SJCRH30 (cell line): ENCODE data around the gene TMSB10. TPM values are rescaled to one million over a fixed set of nuclear protein-coding genes. Genes with fewer than 3 reads are reported as not detected.
"Not testable (repeated sequence)": the region's sequence is repeated elsewhere in the genome, so short reads cannot be mapped to it uniquely, and the experiment has no call there.

ENCODE experiments used
- DNase-seq, 2 experiments: peaks; one replicate each; pipeline ENCODE4 v3.0.0-alpha.2; 2015 to 2020
- H3K27ac ChIP-seq: fragments of 250-450 bp; sonication (Bioruptor Pico); 2 replicates; pipeline ENCODE4 v1.5.1; 2020; ENCODE audit warnings: mild to moderate bottlenecking, moderate library complexity
- H3K27me3 ChIP-seq: fragments of 250-450 bp; sonication (Bioruptor Pico); 2 replicates; pipeline ENCODE4 v1.5.1; 2020; ENCODE audit warnings: mild to moderate bottlenecking, moderate library complexity
- H3K36me3 ChIP-seq: fragments of 250-450 bp; sonication (Bioruptor Pico); 2 replicates; pipeline ENCODE4 v1.5.1; 2020; ENCODE audit warnings: mild to moderate bottlenecking, moderate library complexity
- H3K4me1 ChIP-seq: fragments of 250-450 bp; sonication (Bioruptor Pico); 2 replicates; pipeline ENCODE4 v1.5.1; 2020; ENCODE audit warnings: mild to moderate bottlenecking, moderate library complexity
- H3K4me3 ChIP-seq: fragments of 250-450 bp; sonication (Bioruptor Pico); 2 replicates; pipeline ENCODE4 v1.5.1; 2020; ENCODE audit warnings: mild to moderate bottlenecking, moderate library complexity
- H3K9me3 ChIP-seq: fragments of 250-450 bp; sonication (Bioruptor Pico); replicated peaks from 2 replicates; pipeline ENCODE4 v1.5.1; 2020; ENCODE audit warnings: mild to moderate bottlenecking, moderate library complexity
- total RNA-seq: library from RNA; depleted of rRNA; stranded (reverse); fragments of >200 nt; shearing (Covaris generic); gene quantifications from 2 replicates; pipeline ENCODE4 v1.2.3, GENCODE V29; 2014; rRNA removed

Gene TMSB10
- total RNA-seq = 2,317 and 2,398 TPM in 2 replicates

- Histone ChIP-seq H3K36me3 (peaks cover 12% of the 10 kb centered on the region; the same call in 1 of the 2 replicates), H3K4me3 (peak within 1 kb of the TSS; percentile 96), H3K9me3 (no peaks in the 10 kb centered on the region), H3K27ac (peak within 1 kb of the TSS; percentile 77), H3K4me1 (peaks cover 3% of the 10 kb centered on the region; the same call in 1 of the 2 replicates), H3K27me3 (no peaks in the 10 kb centered on the region)
- DNase-seq = peak; percentile 89 to 92
Observed at GRCh38 chr2:84905181-84906107, at the start of gene TMSB10. Gene TMSB10, plus strand, starts transcription at chr2:84905656.

DNA sequence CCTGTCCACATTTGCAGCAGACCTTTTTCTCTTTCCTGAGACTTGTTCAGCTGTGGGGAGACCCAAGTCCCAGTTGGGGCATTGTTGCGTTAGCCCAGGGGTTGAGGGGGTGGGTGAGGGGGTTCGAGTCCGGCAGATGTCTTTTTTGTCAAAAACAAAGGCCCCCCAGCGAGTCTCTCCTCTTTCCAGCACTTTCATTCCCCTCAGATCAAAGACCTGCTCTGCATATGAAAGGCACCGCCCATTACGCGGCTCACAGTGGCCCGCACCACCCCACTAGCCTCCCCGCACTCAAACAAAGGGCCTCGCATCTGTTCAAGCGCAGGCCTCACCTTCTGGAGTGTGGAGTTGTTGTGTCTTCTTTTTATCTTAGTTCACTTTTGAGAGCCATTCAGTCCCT, 49.7 kb upstream of the TMSB10 start:
- Histone ChIP-seq H3K4me1 (no peaks in the 10 kb centered on the region), H3K9me3 (no peaks in the 10 kb centered on the region), H3K4me3 (no peak overlapping the region), H3K36me3 (no peaks in the 10 kb centered on the region), H3K27me3 (peaks cover 12% of the 10 kb centered on the region; the same call in 1 of the 2 replicates), H3K27ac (no peak overlapping the region)
- DNase-seq = no peak

GRCh38 chr2:84856787-84857186, 48.7 kb upstream of the TMSB10 start:
- H3K9me3 ChIP-seq = no peaks in the 10 kb centered on the region
- H3K36me3 ChIP-seq = no peaks in the 10 kb centered on the region
- DNase-seq = no peak
- H3K27ac ChIP-seq = no peak overlapping the region
- H3K27me3 ChIP-seq = peaks cover 12% of the 10 kb centered on the region; the same call in 1 of the 2 replicates
- no peaks in the 10 kb centered on the region for H3K4me1 ChIP-seq
- H3K4me3 ChIP-seq = no peak overlapping the region

- Histone ChIP-seq H3K36me3 (no peaks in the 10 kb centered on the region), H3K4me1 (no peaks in the 10 kb centered on the region), H3K27me3 (peaks cover 12% of the 10 kb centered on the region; the same call in 1 of the 2 replicates), H3K9me3 (no peaks in the 10 kb centered on the region), H3K27ac (no peak overlapping the region), H3K4me3 (no peak overlapping the region)
- no peak for DNase-seq
Observed at GRCh38 chr2:84857566-84857965, 47.9 kb upstream of the TMSB10 start.

DNA sequence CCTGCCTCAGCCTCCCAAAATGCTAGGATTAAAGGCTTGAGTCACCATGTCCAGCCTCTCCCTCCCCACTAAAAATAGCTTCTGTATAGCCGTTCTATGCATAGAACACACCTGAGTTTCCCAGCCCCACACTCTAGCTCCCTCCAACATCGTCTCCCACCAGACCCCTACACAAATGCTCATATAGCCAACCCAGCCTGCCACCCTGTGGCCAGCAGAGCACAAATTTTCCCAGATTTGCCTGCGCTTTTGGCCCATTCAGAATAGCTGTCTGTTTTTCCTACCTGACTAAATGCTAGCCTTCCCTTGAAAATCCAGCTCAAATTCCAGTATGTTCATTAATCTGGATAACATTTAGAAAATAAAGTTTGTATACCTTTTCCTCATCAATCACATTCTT, 47.3 kb upstream of the TMSB10 start:
- no peaks in the 10 kb centered on the region for H3K36me3 ChIP-seq
- no peak overlapping the region for H3K4me3 ChIP-seq
- peak in 1 of 2 experiments; percentile 22 for DNase-seq
- H3K4me1 ChIP-seq = no peaks in the 10 kb centered on the region
- no peaks in the 10 kb centered on the region for H3K9me3 ChIP-seq
- H3K27ac ChIP-seq = no peak overlapping the region
- peaks cover 12% of the 10 kb centered on the region; the same call in 1 of the 2 replicates for H3K27me3 ChIP-seq

GRCh38 chr2:84858937-84859336, 46.5 kb upstream of the TMSB10 start:
- H3K27ac ChIP-seq = no peak overlapping the region
- H3K36me3 ChIP-seq = no peaks in the 10 kb centered on the region
- H3K4me1 ChIP-seq = no peaks in the 10 kb centered on the region
- H3K27me3 ChIP-seq = peaks cover 12% of the 10 kb centered on the region; the same call in 1 of the 2 replicates
- H3K4me3 ChIP-seq = no peak overlapping the region
- no peaks in the 10 kb centered on the region for H3K9me3 ChIP-seq
- DNase-seq = no peak

DNA sequence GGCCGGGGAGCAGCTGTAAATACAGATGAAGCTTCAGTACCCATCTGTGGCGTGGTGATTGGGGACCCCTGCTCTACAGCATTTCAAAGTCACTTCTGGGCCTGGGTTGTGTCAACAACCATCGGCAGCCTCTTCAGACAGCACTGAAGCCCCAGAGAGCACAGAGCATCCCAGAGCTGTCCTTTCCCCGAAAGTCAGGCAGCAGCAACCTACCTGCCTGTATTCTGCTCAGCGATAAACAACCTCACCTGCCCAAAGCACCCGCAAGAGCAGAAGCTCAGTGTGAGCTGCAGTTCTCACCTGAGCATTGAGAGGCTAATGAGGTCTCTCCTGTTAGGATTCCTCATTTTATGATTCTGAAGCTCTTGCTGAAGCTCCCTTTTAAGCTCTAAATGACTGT, 43.9 kb upstream of the TMSB10 start:
- no peaks in the 10 kb centered on the region for H3K36me3 ChIP-seq
- peaks cover 8% of the 10 kb centered on the region; the same call in 1 of the 2 replicates for H3K27me3 ChIP-seq
- H3K4me3 ChIP-seq = no peak overlapping the region
- no peak for DNase-seq
- no peak overlapping the region for H3K27ac ChIP-seq
- no peaks in the 10 kb centered on the region for H3K9me3 ChIP-seq
- H3K4me1 ChIP-seq = no peaks in the 10 kb centered on the region

DNA sequence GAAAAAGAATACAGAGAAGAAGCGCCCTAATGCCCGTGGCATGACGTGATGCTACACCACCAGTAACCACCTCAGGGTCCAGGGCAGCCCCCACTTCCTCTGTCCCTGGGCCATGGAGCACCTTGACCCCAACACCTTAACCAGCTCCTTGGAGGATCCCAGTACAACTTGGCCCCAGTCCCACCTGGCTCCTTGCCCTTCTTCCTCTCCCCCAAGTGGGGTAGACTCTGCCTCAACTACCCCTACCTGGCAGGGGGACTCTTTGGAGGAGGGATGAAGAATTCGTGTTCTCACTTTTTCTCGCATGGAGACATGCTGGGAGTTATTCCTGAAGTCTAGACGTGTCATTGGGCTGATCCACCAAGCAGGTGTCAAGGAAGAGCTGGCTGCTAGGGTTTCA, 43.5 kb upstream of the TMSB10 start:
- no peaks in the 10 kb centered on the region for H3K9me3 ChIP-seq
- H3K4me1 ChIP-seq = no peaks in the 10 kb centered on the region
- H3K4me3 ChIP-seq = no peak overlapping the region
- no peak for DNase-seq
- H3K27me3 ChIP-seq = 0 out of 2 replicates have a peak, but pooled peaks cover 8% of the 10 kb centered on the region
- H3K27ac ChIP-seq = no peak overlapping the region
- H3K36me3 ChIP-seq = no peaks in the 10 kb centered on the region

DNA sequence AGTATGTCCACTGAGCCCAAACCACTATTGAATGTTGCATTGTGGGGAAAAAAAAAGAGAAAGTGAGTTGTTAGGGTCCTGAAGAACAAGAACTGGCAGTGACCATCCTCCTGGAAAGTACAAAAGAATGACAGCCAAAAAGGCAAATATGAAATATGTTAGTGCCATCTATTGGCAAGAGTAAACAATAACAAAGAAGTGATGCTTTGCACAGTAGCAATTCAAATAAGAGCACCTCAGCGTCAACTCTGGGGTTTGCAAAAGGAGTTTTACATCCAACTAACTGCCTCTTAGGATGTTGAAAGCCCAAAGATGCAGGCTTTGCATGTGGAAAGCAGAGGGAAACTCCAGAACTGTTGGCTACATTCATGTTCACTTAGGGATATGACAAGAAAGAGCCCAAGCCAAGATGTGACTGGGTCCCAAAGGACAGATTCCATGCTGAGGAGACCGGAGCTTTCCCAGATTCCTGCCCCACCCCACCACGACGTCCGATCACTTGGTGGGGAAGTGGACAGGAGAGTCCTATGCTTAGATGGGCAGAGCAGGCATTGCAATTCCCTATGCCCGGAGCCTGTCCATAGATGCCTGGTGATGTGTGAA, 40.2 kb upstream of the TMSB10 start:
- peak in 1 of 2 experiments; percentile 36 for DNase-seq
- no peaks in the 10 kb centered on the region for H3K4me1 ChIP-seq
- H3K27ac ChIP-seq = no peak overlapping the region
- H3K27me3 ChIP-seq = 0 out of 2 replicates have a peak, but pooled peaks cover 5% of the 10 kb centered on the region
- 0 out of 2 replicates have a peak, but pooled peaks cover 2% of the 10 kb centered on the region for H3K9me3 ChIP-seq
- no peaks in the 10 kb centered on the region for H3K36me3 ChIP-seq
- H3K4me3 ChIP-seq = no peak overlapping the region

DNA sequence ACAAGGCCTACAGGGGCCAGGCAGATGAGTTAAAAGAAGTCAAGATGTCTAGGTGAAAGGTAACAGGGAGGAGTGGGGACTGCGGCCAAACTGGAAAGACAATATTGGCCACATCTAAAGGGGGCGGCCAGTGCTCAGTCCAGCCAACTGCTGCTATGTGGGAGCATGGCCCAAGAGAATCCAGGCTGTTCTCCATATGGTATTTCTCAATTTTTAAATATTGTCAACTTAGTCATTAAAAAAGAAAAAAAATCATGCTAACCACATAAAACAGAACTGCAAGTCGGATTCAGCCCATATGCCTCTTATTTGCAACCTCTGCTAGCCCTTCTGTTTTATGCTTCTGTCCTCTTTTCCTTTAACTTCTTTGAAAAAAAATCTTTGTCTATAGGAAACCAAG, 39.3 kb upstream of the TMSB10 start:
- Histone ChIP-seq H3K4me3 (no peak overlapping the region), H3K9me3 (0 out of 2 replicates have a peak, but pooled peaks cover 2% of the 10 kb centered on the region), H3K36me3 (no peaks in the 10 kb centered on the region), H3K27ac (no peak overlapping the region), H3K27me3 (no peaks in the 10 kb centered on the region), H3K4me1 (no peaks in the 10 kb centered on the region)
- DNase-seq = no peak

DNA sequence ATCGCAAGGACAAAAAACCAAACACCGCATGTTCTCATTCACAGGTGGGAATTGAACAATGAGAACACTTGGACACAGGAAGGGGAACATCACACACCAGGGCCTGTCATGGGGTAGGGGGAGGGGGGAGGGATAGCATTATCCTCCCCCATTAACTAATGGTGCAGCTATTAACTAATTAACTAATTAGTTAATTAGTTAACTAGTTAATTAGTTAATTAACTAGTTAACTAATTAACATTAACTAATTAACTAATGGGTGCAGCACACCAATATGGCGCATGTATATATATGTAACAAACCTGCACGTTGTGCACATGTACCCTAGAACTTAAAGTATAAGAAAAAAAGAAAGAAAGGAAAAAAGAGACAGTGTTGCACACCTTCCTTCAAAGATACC, 37.1 kb upstream of the TMSB10 start:
- H3K36me3 ChIP-seq, DNase-seq, H3K9me3 ChIP-seq, H3K4me1 ChIP-seq, H3K27ac ChIP-seq, H3K27me3 ChIP-seq, H3K4me3 ChIP-seq: not testable (repeated sequence)

DNA sequence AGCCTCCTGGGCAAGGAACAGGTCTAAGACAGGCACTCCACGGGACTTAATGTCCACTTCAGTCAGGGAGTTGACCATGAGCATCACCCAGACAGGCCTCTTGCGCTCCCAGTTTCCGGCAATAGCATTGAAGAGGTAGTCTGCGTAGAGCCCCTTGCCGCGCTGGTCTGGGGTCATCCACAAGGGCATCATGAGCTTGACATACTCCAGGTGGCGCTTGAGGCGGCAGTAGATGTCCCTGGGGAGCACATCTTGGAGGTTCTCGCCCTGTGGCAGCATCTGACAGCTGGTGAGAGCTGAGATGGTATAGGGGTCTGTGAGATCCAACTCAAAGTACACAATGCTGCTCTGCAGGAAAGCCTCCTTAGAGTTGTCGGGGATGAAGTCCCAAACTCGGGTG, 35.1 kb upstream of the TMSB10 start:
- Histone ChIP-seq H3K9me3 (0 out of 2 replicates have a peak, but pooled peaks cover 2% of the 10 kb centered on the region), H3K4me3 (no peak overlapping the region), H3K27me3 (0 out of 2 replicates have a peak, but pooled peaks cover 5% of the 10 kb centered on the region)

DNA sequence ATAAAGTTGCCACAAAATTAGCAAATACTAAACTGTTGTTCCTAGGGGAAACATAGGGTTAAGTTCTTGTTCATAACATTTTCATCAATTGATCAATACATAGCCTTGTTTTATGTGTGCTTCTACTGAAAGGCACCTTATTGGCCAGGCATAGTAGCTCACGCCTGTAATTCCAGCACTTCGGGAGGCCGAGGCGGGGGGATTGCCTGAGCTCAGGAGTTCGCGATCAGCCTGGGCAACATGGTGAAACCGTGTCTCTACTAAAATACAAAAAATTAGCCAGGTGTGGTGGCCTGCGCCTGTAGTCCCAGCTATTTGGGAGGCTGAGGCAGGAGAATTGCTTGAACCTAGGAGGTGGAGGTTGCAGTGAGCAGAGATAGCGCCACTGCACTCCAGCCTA, 32.8 kb upstream of the TMSB10 start:
- not testable (repeated sequence) for H3K4me3 ChIP-seq, H3K4me1 ChIP-seq, H3K27ac ChIP-seq, DNase-seq, H3K36me3 ChIP-seq, H3K27me3 ChIP-seq, H3K9me3 ChIP-seq

More for the DNA sequence above, 35.1 kb upstream of the TMSB10 start:
- Histone ChIP-seq H3K4me1 (no peaks in the 10 kb centered on the region), H3K36me3 (no peaks in the 10 kb centered on the region), H3K27ac (no peak overlapping the region)
- no peak for DNase-seq

- no peak for DNase-seq
- Histone ChIP-seq H3K4me3 (no peak overlapping the region), H3K27ac (no peak overlapping the region), H3K9me3 (no peaks in the 10 kb centered on the region), H3K4me1 (no peaks in the 10 kb centered on the region), H3K36me3 (no peaks in the 10 kb centered on the region), H3K27me3 (0 out of 2 replicates have a peak, but pooled peaks cover 8% of the 10 kb centered on the region)
Observed at GRCh38 chr2:84873350-84873749, 32.1 kb upstream of the TMSB10 start.
